Muscle of leg (tissue), 11 donors: Measurements from ENCODE around the gene FABP6. TPM values are rescaled to one million over a fixed set of nuclear protein-coding genes. Genes with fewer than 3 reads are reported as not detected.

Source experiments
- DNase-seq: peaks from one replicate; pipeline ENCODE4 v3.0.0; 2013
- H3K27ac ChIP-seq: one replicate; pipeline ENCODE4 v1.5.1; 2013; ENCODE audit warnings: mild to moderate bottlenecking, low read length, control low read depth
- H3K27me3 ChIP-seq: one replicate; pipeline ENCODE4 v1.6.1; 2013; ENCODE audit warnings: low read length; ENCODE audit not compliant: control insufficient read depth, insufficient read depth
- H3K36me3 ChIP-seq: one replicate; pipeline ENCODE4 v1.6.1; 2013; ENCODE audit warnings: low read length; ENCODE audit not compliant: control insufficient read depth, insufficient read depth
- H3K4me1 ChIP-seq: one replicate; pipeline ENCODE4 v1.6.1; 2013; ENCODE audit warnings: low read length; ENCODE audit not compliant: control insufficient read depth, insufficient read depth
- H3K4me3 ChIP-seq: one replicate; pipeline ENCODE4 v1.5.1; 2013; ENCODE audit warnings: low read length, control low read depth
- H3K9me3 ChIP-seq: replicated peaks from 2 replicates; pipeline ENCODE4 v1.6.1; 2013; ENCODE audit warnings: low read depth, low read length; ENCODE audit not compliant: control insufficient read depth
- WGBS: methylation state at CpG from one replicate; pipeline ENCODE4 v1.1.5; 2013; ENCODE audit warnings: missing lambda C conversion rate; ENCODE audit not compliant: insufficient coverage; 5-methylcytosine and 5-hydroxymethylcytosine counted together
- polyA plus RNA-seq, 8 donors: library from polyadenylated mRNA; unstranded; fragments of 120-200 nt; gene quantifications; one replicate each; pipeline versions ENCODE4 v1.2.1 to v1.2.3, GENCODE V29; 2013; ENCODE audit warnings: inconsistent platforms in 1 of 8, low replicate concordance in 1 of 8; ENCODE audit not compliant: insufficient read length in 8 of 8, insufficient read depth in 1 of 8
- total RNA-seq: library from RNA; stranded (reverse); fragments of 120-200 nt; gene quantifications from one replicate; pipeline ENCODE4 v1.2.4, GENCODE V29; 2013

Gene FABP6
- total and polyA plus RNA-seq, 9 donors, result 0.09 to 0.90 (median 0.38) TPM; not detected in 2

DNA sequence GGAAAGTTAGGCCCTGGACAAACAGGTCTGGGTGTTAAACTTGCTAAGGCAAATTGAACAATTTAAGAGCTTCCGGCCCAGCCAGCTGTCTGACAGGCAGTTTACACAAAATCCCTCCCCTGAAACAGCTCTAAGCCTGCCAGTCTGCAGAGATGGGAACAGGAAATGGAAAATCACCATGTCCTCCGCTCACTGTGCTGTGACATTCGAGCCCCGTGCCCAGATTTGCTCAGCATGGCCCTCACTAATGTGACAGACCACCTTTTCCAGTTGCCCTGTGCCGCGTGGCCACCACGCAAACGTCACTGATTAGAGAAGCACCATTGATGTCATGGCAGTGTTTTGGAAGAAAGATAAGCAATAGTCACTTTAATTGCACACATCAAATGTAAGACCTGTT lies 42.1 kb downstream of the FABP6 start:
- H3K36me3 ChIP-seq, result peaks cover 4% of the 10 kb centered on the region
- peak overlapping the region; percentile 29 for H3K27ac ChIP-seq
- peaks cover 19% of the 10 kb centered on the region for H3K4me1 ChIP-seq
- H3K9me3 ChIP-seq, result no peaks in the 10 kb centered on the region
- WGBS, result 24% methylated on average over 3 of the region's 8 CpGs
- DNase-seq, result peak; percentile 70
- no peaks in the 10 kb centered on the region for H3K27me3 ChIP-seq
- H3K4me3 ChIP-seq, result no peak overlapping the region

DNA sequence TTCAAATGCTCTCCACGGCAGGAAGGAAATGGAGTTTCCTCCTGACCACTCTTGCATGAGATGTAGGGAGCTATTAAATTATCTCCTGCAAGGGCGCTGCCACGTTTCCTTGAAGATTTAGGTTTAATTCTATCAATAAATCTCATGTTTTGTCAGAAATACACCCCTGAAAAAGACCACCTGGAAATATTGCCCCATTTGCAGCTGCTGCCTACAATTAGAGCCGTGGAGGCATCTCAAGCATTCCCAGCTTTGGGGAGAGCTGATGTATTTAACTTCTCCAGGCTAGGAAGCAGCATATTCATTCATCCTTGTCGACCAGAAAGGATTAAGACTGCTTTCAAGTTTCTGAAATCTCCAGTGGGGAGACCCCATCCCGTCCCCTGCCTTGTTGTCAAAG lies 42.5 kb downstream of the FABP6 start:
- Histone ChIP-seq H3K27ac (peak overlapping the region; percentile 13), H3K27me3 (no peaks in the 10 kb centered on the region), H3K36me3 (peaks cover 7% of the 10 kb centered on the region), H3K4me1 (peaks cover 19% of the 10 kb centered on the region), H3K4me3 (no peak overlapping the region), H3K9me3 (no peaks in the 10 kb centered on the region)
- no peak for DNase-seq
- 17% methylated on average over 3 of the region's 6 CpGs for WGBS

DNA sequence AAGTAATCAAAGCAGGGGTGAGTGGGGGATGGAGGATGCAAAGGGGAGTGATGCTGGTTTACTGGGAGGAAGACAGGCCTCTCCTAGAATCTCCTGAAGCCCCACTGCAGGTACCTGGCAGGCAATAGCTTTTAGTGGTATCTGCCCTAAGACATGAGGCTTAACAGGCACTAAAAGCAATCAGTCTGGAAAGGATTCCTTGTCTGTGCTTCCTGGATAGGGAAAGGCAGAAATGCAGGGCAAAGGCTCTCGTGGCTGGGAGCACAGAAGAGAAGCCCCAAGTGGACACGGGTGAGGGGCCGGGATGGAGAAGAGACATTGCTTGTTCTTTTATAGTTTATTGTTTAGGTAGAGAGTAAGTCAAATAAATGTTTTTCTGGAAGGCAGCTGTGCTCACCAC lies 43.0 kb downstream of the FABP6 start:
- Histone ChIP-seq H3K4me1 (peaks cover 19% of the 10 kb centered on the region), H3K36me3 (peaks cover 7% of the 10 kb centered on the region), H3K27ac (peak overlapping the region; percentile 13), H3K9me3 (no peaks in the 10 kb centered on the region), H3K4me3 (no peak overlapping the region), H3K27me3 (no peaks in the 10 kb centered on the region)
- WGBS, result 89% methylated on average over 1 of the region's 3 CpGs
- DNase-seq, result no peak

DNA sequence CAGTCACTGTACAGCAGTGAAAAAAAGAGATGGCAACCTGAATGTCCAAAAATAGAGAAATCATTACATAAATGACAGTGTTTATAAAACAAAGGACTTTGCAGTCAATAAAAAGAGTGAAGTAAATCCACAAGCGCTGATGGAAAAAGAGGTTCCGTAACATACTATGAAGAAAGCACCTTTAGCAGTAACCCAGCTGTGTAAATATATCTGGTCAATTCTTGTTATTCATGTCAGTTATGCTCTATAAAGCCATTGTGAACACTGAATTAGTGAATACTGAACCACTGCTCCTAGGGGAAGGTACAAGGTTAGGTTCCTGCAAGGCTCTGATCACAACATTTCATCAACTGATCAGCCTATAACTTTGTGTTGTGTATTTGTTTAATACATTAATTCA lies 43.6 kb downstream of the FABP6 start:
- DNase-seq, result no peak
- Histone ChIP-seq H3K27me3 (no peaks in the 10 kb centered on the region), H3K36me3 (peaks cover 7% of the 10 kb centered on the region), H3K27ac (no peak overlapping the region), H3K9me3 (no peaks in the 10 kb centered on the region), H3K4me1 (peaks cover 19% of the 10 kb centered on the region), H3K4me3 (no peak overlapping the region)
- WGBS, result no CpG with 5 or more reads among the region's 2 CpGs

DNA sequence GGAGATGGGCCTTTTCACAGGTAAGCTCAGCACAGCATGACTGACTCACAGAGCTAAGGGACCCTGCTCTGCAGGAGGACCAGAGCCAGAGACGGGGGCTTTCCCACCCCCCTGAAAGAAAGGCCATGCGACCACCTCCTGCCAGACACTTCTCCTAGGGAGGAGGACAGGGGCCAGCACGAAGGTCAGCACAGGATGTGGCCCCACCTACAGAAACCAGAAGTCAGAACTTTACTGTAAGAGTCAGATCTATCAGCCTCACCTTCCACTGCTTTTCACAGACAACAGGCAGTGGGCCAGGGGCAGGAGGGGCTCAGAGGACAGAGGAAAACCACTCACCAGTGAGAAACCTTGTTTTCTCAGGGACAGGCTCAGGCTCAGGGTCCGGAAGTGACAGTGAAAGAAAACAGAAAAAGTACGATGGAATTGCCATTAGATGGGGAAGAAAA lies 45.2 kb downstream of the FABP6 start:
- no peak for DNase-seq
- H3K27me3 ChIP-seq, result no peaks in the 10 kb centered on the region
- H3K36me3 ChIP-seq, result peaks cover 7% of the 10 kb centered on the region
- H3K4me1 ChIP-seq, result peaks cover 20% of the 10 kb centered on the region
- H3K9me3 ChIP-seq, result no peaks in the 10 kb centered on the region
- no peak overlapping the region for H3K4me3 ChIP-seq
- no peak overlapping the region for H3K27ac ChIP-seq
- 58% methylated on average over 4 of the region's 5 CpGs for WGBS

DNA sequence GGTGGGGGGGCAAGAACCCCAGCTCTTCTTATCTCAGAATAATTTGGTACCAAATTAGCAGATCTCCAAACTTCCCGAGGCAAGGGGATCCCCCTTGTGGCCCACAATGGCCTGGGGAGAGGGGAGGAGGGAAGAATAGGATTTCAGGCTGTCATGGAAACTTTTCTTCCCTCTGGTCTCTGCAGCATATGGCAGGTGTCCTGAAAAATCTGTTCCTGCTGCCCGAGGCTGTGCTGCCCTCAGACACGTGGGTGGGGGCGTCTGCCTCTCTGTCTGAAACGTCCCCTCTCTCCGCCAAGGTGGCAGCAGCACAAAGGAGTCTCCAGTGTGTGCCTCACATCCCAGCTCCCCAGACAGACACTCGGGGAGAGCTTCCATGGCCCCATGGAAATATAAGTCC lies 49.0 kb downstream of the FABP6 start:
- no peak for DNase-seq
- H3K9me3 ChIP-seq, result no peaks in the 10 kb centered on the region
- no peaks in the 10 kb centered on the region for H3K27me3 ChIP-seq
- peaks cover 14% of the 10 kb centered on the region for H3K36me3 ChIP-seq
- H3K4me3 ChIP-seq, result no peak overlapping the region
- peaks cover 4% of the 10 kb centered on the region for H3K4me1 ChIP-seq
- 43% methylated on average over 2 of the region's 7 CpGs for WGBS
- H3K27ac ChIP-seq, result no peak overlapping the region

DNA sequence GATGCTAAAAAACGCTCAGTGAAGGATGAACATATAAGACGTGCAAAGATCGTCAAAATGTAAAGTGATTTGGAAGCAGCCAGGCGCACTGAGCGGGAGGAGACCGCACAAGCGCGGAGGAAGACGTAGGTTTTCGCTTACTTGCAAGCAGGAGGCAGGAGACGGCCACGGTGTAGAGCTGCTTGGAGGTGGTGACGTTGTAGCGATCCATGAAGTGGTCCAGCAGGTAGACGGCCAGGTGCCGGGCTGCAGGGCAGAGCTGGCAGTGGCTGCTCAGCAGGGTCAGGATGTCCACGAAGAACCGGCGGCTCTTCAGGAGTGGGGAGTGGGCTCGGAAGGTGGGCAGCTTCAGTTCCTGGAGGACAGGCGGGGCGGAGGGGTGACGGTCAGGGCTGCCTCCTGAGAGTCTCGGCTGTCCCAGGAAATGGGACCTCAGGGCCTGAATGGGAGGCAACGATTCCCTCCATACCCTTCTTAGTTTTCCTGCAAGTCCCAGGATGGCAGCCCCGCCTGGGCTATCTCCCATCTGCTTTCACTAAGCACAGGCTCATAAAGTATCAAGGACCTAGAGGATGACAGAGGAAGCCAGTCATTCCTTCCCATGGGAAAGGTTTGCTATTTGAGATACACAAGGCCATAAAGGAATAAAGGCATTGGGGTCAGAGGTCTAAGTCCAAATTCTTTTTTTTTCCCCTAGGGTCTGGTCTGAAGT lies 51.2 kb downstream of the FABP6 start:
- no peak for DNase-seq
- Histone ChIP-seq H3K27me3 (no peaks in the 10 kb centered on the region), H3K36me3 (peaks cover 14% of the 10 kb centered on the region), H3K4me3 (no peak overlapping the region), H3K4me1 (peaks cover 5% of the 10 kb centered on the region), H3K27ac (no peak overlapping the region), H3K9me3 (no peaks in the 10 kb centered on the region)
- WGBS, result 83% methylated on average over 24 of the region's 26 CpGs

DNA sequence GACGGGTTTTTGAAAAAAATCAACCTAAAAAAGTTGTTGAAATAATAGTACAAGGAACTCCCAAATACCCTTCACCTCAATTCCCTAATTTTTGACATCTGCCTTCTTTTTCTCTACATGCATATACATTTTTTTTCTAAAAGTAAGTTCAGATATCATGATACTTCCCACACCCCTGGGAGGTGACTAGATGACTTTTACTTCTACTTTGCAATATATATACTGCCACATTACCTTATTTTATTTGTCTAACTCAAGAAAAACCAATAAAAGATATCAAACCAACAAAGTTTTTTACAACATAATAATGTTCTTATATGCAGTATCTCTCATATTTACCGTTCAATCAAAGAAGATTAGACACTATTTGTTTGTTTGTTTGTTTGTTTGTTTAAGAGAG lies 52.0 kb downstream of the FABP6 start:
- Histone ChIP-seq H3K4me1 (peaks cover 10% of the 10 kb centered on the region), H3K27me3 (no peaks in the 10 kb centered on the region), H3K9me3 (no peaks in the 10 kb centered on the region), H3K27ac (no peak overlapping the region), H3K4me3 (no peak overlapping the region), H3K36me3 (peaks cover 14% of the 10 kb centered on the region)
- WGBS, result no CpG with 5 or more reads among the region's 2 CpGs
- DNase-seq, result no peak

DNA sequence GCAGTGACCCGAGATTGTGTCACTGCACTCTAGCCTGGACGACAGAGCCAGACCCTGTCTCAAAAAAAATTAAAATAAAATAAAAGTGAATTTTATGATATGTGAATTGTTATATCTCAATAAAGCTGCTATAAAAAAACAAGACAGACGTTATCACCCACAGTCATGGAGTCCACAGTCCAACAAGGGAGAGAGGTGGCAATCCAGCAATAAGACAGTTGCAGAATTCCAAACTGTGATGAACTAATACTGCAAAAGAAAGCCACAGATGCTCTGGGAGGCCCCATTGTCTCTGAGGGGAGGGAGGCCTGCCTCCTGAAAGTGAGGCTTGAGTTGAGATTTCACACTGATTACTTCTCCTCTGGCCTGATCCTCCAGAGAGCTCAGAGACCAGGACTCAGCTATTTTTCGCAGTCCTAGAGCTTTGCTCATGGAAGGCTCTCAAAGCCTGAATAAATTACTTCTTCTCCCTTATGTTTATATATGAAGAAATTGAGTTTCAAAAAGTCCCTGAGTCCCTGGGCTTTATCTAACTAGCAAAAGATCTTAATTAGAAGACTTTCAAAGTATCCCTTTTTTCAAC lies 55.1 kb downstream of the FABP6 start:
- no CpG with 5 or more reads among the region's 4 CpGs for WGBS

DNA sequence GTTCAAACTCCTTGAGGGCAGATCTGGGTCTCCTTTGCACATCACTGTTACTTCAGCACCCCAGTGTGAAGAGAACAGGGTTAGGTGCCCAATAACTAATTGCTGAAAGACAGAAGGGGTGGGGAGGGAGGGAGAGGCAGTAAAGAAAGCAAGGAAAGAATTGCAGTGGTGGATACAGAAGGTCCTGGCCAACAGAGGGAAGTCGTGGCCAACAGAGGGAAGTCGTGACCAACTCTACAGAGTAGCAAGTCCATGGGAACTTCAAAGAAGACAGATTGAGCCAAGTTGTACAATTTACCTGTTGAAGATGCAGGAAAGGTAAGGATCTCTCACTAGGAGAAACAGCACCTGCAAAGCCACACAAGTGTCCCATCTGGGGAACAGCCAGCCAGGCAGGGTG lies 56.0 kb downstream of the FABP6 start:
- 76% methylated on average over 2 of the region's 2 CpGs for WGBS
- no peaks in the 10 kb centered on the region for H3K9me3 ChIP-seq
- H3K27ac ChIP-seq, result no peak overlapping the region

More for the DNA sequence above, 55.1 kb downstream of the FABP6 start:
- H3K4me1 ChIP-seq, result peaks cover 23% of the 10 kb centered on the region
- H3K27me3 ChIP-seq, result no peaks in the 10 kb centered on the region
- no peak overlapping the region for H3K4me3 ChIP-seq
- no peak overlapping the region for H3K27ac ChIP-seq
- DNase-seq, result no peak
- peaks cover 9% of the 10 kb centered on the region for H3K36me3 ChIP-seq
- H3K9me3 ChIP-seq, result no peaks in the 10 kb centered on the region

More for the DNA sequence above, 56.0 kb downstream of the FABP6 start:
- Histone ChIP-seq H3K4me1 (peaks cover 23% of the 10 kb centered on the region), H3K36me3 (peaks cover under 1% of the 10 kb centered on the region), H3K4me3 (no peak overlapping the region), H3K27me3 (no peaks in the 10 kb centered on the region)
- DNase-seq, result no peak
